Erythroblast (primary cell): ENCODE results near the gene NANOG.
"Not testable (repeated sequence)": the region's sequence is repeated elsewhere in the genome, so short reads cannot be mapped to it uniquely, and the experiment has no call there.

Source experiments
- GATA1 ChIP-seq: IDR thresholded peaks from 2 replicates; pipeline ENCODE4 v1.6.1; 2011; ENCODE audit warnings: low read depth, mild to moderate bottlenecking, control low read depth, low read length, moderate library complexity
- POLR2A ChIP-seq: IDR thresholded peaks from 2 replicates; pipeline ENCODE4 v1.6.1; 2011; ENCODE audit warnings: mild to moderate bottlenecking, low read length

DNA sequence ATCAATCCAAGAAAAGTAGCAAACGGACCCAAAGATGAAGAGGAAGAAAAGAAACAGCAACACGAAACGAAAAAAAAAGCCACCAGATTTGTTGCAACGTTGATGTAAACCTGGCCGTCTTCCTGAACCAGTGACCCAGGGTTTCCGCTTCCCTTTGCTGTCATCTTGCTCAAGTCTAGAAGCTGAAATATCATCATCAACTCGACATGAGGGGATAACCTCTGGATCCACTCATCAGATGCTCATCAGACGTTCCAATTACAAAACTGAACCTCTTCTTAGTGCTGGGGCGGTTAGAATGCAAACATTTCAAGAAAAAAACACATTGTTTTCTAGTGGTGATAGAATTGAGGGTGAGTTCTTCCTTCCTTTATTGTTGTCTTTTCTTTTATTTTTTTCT is 54.4 kb downstream of the NANOG start:
- TF ChIP-seq POLR2A, GATA1: not testable (repeated sequence)
